GM23338 (cell line): ENCODE results near the gene C3orf70.

Source experiments
- CTCF ChIP-seq, 2 experiments: fragments of 200-600 bp in 1 of 2; sonication (generic) in 1 of 2; conservative IDR thresholded peaks; 2 replicates each; pipeline versions ENCODE4 v1.5.1 to v1.6.1; 2016 to 2017; ENCODE audit warnings: antibody characterized with exemption in 2 of 2, low read depth in 2 of 2, mild to moderate bottlenecking in 2 of 2, moderate library complexity in 1 of 2
- EZH2 ChIP-seq: fragments of 200-600 bp; sonication (generic); IDR thresholded peaks from one replicate; pipeline ENCODE4 v1.8.0; 2017; ENCODE audit warnings: antibody characterized with exemption, mild to moderate bottlenecking, low read depth; ENCODE audit not compliant: unreplicated experiment

- TF ChIP-seq EZH2 (no peak), CTCF (conservative IDR thresholded peaks at IDR 0.05; ENCODE audit: low read depth in 2 of 2) (no peak)
These were observed 96.0 kb downstream of the C3orf70 start for GRCh38 chr3:185056908-185057307.
